ENCODE data around the gene FAM124A.

Gene FAM124A

GRCh38 chr13:51227404-51227803 lies 5.2 kb downstream of the FAM124A start:
- Histone ChIP-seq H3K27me3 (replicated peaks) (peaks cover 13% of the 10 kb centered on the region), H3K4me3 (ENCODE audit: low read depth, low read length) (no peak overlapping the region), H3K36me3 (replicated peaks) (no peaks in the 10 kb centered on the region), H3K27ac (no peak overlapping the region)
- TF ChIP-seq CTCF (IDR thresholded peaks at IDR 0.05; ENCODE audit: low read depth, low read length, missing control alignments) = no peak
- in situ Hi-C loops (cut with HindIII; ENCODE audit: low pct_ligation_motif_present, low sequenced_read_pairs) = no loop called here
- no peak for DNase-seq

GRCh38 chr13:51229101-51229719 lies 7.0 kb downstream of the FAM124A start:
- peaks cover 2% of the 10 kb centered on the region for H3K27me3 ChIP-seq (replicated peaks)

GRCh38 chr13:51229731-51230130 lies 7.5 kb downstream of the FAM124A start:
- no peak overlapping the region for H3K4me3 ChIP-seq (ENCODE audit: low read depth, low read length)
- H3K27ac ChIP-seq = no peak overlapping the region
- in situ Hi-C loops (cut with HindIII; ENCODE audit: low pct_ligation_motif_present, low sequenced_read_pairs) = no loop called here
- H3K27me3 ChIP-seq (replicated peaks) = peaks cover 2% of the 10 kb centered on the region
- no peak for TF ChIP-seq CTCF (IDR thresholded peaks at IDR 0.05; ENCODE audit: low read depth, low read length, missing control alignments)
- DNase-seq = no peak
- H3K36me3 ChIP-seq (replicated peaks) = no peaks in the 10 kb centered on the region

More at GRCh38 chr13:51229101-51229719, 7.0 kb downstream of the FAM124A start:
- H3K36me3 ChIP-seq (replicated peaks) = no peaks in the 10 kb centered on the region
- H3K27ac ChIP-seq = no peak overlapping the region
- in situ Hi-C loops (cut with HindIII; ENCODE audit: low pct_ligation_motif_present, low sequenced_read_pairs) = no loop called here
- no peak for DNase-seq
- no peak for TF ChIP-seq CTCF (IDR thresholded peaks at IDR 0.05; ENCODE audit: low read depth, low read length, missing control alignments)
- H3K4me3 ChIP-seq (ENCODE audit: low read depth, low read length) = no peak overlapping the region

- DNase-seq = peak; percentile 7
- in situ Hi-C loops (cut with HindIII; ENCODE audit: low pct_ligation_motif_present, low sequenced_read_pairs) = no loop called here
- Histone ChIP-seq H3K27me3 (replicated peaks) (peaks cover 2% of the 10 kb centered on the region), H3K4me3 (ENCODE audit: low read depth, low read length) (no peak overlapping the region), H3K27ac (no peak overlapping the region), H3K36me3 (replicated peaks) (no peaks in the 10 kb centered on the region)
- TF ChIP-seq CTCF (IDR thresholded peaks at IDR 0.05; ENCODE audit: low read depth, low read length, missing control alignments) = no peak
Measured at GRCh38 chr13:51230477-51231105, 8.4 kb downstream of the FAM124A start.

GRCh38 chr13:51231456-51231855 lies 9.3 kb downstream of the FAM124A start:
- DNase-seq = no peak
- TF ChIP-seq CTCF (IDR thresholded peaks at IDR 0.05; ENCODE audit: low read depth, low read length, missing control alignments) = no peak
- peaks cover 2% of the 10 kb centered on the region for H3K27me3 ChIP-seq (replicated peaks)
- in situ Hi-C loops (cut with HindIII; ENCODE audit: low pct_ligation_motif_present, low sequenced_read_pairs) = no loop called here
- H3K36me3 ChIP-seq (replicated peaks) = no peaks in the 10 kb centered on the region
- H3K4me3 ChIP-seq (ENCODE audit: low read depth, low read length) = no peak overlapping the region
- H3K27ac ChIP-seq = no peak overlapping the region

Measured in brain microvascular endothelial cell (primary cell).